ENCODE measurements around the gene GNG5. TPM values are rescaled to one million over a fixed set of nuclear protein-coding genes. Genes with fewer than 3 reads are reported as not detected.

Gene GNG5
- total RNA-seq, 1 experiment from 2014 or later = 108 TPM

DNA sequence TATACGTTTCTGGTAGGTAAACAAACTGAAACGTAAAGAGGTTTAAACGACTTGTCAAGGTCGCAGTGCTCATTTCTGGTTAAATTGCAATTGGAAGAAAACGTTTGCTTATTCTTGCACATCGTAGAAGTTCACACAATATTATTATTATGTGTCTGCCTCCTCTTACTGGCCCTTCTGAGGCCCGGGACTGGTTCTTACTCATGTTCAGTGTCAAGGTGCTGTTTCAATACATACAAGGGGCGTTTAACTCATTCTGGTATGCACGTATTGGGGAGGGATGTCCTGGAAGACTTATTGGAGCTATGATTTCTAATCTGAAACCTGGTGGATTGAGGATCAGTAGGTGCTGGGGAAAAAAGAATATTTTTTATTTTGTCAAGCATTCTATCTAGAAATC is 26.4 kb downstream of the GNG5 start (continued):
- TF ChIP-seq, protein P1, sequence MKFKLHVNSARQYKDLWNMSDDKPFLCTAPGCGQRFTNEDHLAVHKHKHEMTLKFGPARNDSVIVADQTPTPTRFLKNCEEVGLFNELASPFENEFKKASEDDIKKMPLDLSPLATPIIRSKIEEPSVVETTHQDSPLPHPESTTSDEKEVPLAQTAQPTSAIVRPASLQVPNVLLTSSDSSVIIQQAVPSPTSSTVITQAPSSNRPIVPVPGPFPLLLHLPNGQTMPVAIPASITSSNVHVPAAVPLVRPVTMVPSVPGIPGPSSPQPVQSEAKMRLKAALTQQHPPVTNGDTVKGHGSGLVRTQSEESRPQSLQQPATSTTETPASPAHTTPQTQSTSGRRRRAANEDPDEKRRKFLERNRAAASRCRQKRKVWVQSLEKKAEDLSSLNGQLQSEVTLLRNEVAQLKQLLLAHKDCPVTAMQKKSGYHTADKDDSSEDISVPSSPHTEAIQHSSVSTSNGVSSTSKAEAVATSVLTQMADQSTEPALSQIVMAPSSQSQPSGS (CRISPR knock-in tag; IDR thresholded peaks at IDR 0.05; ENCODE audit: borderline replicate concordance, low read depth) = no peak
- TF ChIP-seq, protein P2, sequence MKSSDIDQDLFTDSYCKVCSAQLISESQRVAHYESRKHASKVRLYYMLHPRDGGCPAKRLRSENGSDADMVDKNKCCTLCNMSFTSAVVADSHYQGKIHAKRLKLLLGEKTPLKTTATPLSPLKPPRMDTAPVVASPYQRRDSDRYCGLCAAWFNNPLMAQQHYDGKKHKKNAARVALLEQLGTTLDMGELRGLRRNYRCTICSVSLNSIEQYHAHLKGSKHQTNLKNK (CRISPR knock-in tag; IDR thresholded peaks at IDR 0.05) = no peak

DNA sequence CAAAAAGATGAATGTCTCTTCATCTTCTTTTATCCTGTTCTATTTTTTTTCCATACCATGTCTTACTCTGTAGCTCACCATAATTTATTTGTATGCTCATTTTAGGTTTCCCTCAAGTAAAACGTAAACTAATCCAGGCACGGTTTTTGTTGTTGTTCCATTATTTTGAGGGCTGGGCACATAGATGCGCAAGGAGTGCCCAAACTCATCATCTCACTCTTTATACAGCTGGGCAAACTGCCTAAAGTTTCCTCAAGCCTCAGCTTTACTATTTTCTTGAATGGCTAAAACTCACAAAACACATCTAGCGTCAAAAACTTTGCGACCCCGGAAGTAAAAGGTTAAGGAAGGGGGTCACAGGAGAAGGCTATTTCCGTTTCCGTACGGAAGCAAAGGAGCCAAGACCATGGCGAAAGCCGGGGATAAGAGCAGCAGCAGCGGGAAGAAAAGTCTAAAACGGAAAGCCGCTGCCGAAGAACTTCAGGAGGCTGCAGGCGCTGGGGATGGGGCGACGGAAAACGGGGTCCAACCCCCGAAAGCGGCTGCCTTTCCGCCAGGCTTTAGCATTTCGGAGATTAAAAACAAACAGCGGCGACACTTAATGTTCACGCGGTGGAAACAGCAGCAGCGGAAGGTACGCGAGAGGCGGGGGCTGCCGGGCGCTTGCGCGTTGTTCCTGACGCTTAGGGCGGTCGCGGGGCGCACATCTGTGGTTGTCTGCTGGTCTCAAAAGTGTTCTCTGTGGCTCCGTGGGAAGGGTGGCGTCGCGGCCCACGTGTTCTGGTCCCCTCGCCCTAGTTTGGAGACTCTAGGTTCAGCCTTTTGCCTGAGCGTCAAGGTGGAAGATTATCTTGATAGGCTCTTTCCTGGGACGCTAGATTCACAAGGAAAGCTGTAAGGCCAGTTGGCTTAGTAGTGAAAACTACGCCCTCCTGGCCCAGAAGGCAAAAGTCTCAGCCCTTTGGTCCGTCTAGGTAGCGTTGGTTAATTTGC is 27.2 kb downstream of the GNG5 start, which contains the start of gene RPF1:
Gene RPF1, plus strand, starts transcription at position 391 of the 993 bp plus-strand sequence. Its CDS starts 16 bp downstream, at position 407.
- ATAC-seq (peak; percentile 97), DNase-seq (ENCODE audit: low spot score) (peak; percentile 70)
- peaks cover 16% of the 10 kb centered on the region for H3K9me3 Mint-ChIP-seq
- ChIA-PET CTCF (interaction anchor here (0.8 to 1.1 kb wide), 3 partner anchors 92 to 296 kb away, joined by 3 to 5 read pairs (median 3); no protein-coding TSS in a partner anchor), POLR2A (interaction anchor here (0.8 kb wide), 1 partner anchor 27 kb away, joined by 4 read pairs; the partner anchor contains the start of genes GNG5 and SPATA1)
- peak within 1 kb of the TSS; percentile 97 for H3K4me3 Mint-ChIP-seq
- H3K27ac Mint-ChIP-seq = peak within 1 kb of the TSS; percentile 96
- peaks cover 50% of the 10 kb centered on the region for H3K27me3 Mint-ChIP-seq (ENCODE audit: low read depth)
- H3K4me1 Mint-ChIP-seq = peaks cover 8% of the 10 kb centered on the region
- H3K36me3 Mint-ChIP-seq = peaks cover 21% of the 10 kb centered on the region
- TF ChIP-seq SMAD3 (CRISPR knock-in tag; IDR thresholded peaks at IDR 0.05; ENCODE audit: borderline replicate concordance) = no peak; the same call in 1 of the 2 replicates
- no peak for TF ChIP-seq MXD4 (CRISPR knock-in tag; IDR thresholded peaks at IDR 0.05; ENCODE audit: borderline replicate concordance)
- no peak for TF ChIP-seq ZNF138 (CRISPR knock-in tag; conservative IDR thresholded peaks at IDR 0.05)
- TF ChIP-seq TEAD1 (CRISPR knock-in tag; IDR thresholded peaks at IDR 0.05) = peak; percentile 62; the same call in 1 of the 2 replicates
- TF ChIP-seq, protein P3, sequence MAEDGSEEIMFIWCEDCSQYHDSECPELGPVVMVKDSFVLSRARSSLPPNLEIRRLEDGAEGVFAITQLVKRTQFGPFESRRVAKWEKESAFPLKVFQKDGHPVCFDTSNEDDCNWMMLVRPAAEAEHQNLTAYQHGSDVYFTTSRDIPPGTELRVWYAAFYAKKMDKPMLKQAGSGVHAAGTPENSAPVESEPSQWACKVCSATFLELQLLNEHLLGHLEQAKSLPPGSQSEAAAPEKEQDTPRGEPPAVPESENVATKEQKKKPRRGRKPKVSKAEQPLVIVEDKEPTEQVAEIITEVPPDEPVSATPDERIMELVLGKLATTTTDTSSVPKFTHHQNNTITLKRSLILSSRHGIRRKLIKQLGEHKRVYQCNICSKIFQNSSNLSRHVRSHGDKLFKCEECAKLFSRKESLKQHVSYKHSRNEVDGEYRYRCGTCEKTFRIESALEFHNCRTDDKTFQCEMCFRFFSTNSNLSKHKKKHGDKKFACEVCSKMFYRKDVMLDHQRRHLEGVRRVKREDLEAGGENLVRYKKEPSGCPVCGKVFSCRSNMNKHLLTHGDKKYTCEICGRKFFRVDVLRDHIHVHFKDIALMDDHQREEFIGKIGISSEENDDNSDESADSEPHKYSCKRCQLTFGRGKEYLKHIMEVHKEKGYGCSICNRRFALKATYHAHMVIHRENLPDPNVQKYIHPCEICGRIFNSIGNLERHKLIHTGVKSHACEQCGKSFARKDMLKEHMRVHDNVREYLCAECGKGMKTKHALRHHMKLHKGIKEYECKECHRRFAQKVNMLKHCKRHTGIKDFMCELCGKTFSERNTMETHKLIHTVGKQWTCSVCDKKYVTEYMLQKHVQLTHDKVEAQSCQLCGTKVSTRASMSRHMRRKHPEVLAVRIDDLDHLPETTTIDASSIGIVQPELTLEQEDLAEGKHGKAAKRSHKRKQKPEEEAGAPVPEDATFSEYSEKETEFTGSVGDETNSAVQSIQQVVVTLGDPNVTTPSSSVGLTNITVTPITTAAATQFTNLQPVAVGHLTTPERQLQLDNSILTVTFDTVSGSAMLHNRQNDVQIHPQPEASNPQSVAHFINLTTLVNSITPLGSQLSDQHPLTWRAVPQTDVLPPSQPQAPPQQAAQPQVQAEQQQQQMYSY (CRISPR knock-in tag; IDR thresholded peaks at IDR 0.05) = no peak
- TF ChIP-seq, protein P4, sequence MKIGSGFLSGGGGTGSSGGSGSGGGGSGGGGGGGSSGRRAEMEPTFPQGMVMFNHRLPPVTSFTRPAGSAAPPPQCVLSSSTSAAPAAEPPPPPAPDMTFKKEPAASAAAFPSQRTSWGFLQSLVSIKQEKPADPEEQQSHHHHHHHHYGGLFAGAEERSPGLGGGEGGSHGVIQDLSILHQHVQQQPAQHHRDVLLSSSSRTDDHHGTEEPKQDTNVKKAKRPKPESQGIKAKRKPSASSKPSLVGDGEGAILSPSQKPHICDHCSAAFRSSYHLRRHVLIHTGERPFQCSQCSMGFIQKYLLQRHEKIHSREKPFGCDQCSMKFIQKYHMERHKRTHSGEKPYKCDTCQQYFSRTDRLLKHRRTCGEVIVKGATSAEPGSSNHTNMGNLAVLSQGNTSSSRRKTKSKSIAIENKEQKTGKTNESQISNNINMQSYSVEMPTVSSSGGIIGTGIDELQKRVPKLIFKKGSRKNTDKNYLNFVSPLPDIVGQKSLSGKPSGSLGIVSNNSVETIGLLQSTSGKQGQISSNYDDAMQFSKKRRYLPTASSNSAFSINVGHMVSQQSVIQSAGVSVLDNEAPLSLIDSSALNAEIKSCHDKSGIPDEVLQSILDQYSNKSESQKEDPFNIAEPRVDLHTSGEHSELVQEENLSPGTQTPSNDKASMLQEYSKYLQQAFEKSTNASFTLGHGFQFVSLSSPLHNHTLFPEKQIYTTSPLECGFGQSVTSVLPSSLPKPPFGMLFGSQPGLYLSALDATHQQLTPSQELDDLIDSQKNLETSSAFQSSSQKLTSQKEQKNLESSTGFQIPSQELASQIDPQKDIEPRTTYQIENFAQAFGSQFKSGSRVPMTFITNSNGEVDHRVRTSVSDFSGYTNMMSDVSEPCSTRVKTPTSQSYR (CRISPR knock-in tag; IDR thresholded peaks at IDR 0.05) = no peak
- no peak for TF ChIP-seq SOX15 (CRISPR knock-in tag; IDR thresholded peaks at IDR 0.05)
- no peak for TF ChIP-seq OVOL2 (CRISPR knock-in tag; IDR thresholded peaks at IDR 0.05; ENCODE audit: borderline replicate concordance)
- TF ChIP-seq ZNF121 (CRISPR knock-in tag; IDR thresholded peaks at IDR 0.05) = no peak
- TF ChIP-seq, protein P5, sequence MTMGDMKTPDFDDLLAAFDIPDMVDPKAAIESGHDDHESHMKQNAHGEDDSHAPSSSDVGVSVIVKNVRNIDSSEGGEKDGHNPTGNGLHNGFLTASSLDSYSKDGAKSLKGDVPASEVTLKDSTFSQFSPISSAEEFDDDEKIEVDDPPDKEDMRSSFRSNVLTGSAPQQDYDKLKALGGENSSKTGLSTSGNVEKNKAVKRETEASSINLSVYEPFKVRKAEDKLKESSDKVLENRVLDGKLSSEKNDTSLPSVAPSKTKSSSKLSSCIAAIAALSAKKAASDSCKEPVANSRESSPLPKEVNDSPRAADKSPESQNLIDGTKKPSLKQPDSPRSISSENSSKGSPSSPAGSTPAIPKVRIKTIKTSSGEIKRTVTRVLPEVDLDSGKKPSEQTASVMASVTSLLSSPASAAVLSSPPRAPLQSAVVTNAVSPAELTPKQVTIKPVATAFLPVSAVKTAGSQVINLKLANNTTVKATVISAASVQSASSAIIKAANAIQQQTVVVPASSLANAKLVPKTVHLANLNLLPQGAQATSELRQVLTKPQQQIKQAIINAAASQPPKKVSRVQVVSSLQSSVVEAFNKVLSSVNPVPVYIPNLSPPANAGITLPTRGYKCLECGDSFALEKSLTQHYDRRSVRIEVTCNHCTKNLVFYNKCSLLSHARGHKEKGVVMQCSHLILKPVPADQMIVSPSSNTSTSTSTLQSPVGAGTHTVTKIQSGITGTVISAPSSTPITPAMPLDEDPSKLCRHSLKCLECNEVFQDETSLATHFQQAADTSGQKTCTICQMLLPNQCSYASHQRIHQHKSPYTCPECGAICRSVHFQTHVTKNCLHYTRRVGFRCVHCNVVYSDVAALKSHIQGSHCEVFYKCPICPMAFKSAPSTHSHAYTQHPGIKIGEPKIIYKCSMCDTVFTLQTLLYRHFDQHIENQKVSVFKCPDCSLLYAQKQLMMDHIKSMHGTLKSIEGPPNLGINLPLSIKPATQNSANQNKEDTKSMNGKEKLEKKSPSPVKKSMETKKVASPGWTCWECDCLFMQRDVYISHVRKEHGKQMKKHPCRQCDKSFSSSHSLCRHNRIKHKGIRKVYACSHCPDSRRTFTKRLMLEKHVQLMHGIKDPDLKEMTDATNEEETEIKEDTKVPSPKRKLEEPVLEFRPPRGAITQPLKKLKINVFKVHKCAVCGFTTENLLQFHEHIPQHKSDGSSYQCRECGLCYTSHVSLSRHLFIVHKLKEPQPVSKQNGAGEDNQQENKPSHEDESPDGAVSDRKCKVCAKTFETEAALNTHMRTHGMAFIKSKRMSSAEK (CRISPR knock-in tag; IDR thresholded peaks at IDR 0.05; ENCODE audit: borderline replicate concordance) = peak; percentile 89
- TF ChIP-seq, protein P6, sequence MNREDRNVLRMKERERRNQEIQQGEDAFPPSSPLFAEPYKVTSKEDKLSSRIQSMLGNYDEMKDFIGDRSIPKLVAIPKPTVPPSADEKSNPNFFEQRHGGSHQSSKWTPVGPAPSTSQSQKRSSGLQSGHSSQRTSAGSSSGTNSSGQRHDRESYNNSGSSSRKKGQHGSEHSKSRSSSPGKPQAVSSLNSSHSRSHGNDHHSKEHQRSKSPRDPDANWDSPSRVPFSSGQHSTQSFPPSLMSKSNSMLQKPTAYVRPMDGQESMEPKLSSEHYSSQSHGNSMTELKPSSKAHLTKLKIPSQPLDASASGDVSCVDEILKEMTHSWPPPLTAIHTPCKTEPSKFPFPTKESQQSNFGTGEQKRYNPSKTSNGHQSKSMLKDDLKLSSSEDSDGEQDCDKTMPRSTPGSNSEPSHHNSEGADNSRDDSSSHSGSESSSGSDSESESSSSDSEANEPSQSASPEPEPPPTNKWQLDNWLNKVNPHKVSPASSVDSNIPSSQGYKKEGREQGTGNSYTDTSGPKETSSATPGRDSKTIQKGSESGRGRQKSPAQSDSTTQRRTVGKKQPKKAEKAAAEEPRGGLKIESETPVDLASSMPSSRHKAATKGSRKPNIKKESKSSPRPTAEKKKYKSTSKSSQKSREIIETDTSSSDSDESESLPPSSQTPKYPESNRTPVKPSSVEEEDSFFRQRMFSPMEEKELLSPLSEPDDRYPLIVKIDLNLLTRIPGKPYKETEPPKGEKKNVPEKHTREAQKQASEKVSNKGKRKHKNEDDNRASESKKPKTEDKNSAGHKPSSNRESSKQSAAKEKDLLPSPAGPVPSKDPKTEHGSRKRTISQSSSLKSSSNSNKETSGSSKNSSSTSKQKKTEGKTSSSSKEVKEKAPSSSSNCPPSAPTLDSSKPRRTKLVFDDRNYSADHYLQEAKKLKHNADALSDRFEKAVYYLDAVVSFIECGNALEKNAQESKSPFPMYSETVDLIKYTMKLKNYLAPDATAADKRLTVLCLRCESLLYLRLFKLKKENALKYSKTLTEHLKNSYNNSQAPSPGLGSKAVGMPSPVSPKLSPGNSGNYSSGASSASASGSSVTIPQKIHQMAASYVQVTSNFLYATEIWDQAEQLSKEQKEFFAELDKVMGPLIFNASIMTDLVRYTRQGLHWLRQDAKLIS (CRISPR knock-in tag; IDR thresholded peaks at IDR 0.05; ENCODE audit: borderline replicate concordance) = no peak; the same call in 1 of the 2 replicates
- no peak for TF ChIP-seq ATF1 (CRISPR knock-in tag; IDR thresholded peaks at IDR 0.05)
- TF ChIP-seq, protein P7, sequence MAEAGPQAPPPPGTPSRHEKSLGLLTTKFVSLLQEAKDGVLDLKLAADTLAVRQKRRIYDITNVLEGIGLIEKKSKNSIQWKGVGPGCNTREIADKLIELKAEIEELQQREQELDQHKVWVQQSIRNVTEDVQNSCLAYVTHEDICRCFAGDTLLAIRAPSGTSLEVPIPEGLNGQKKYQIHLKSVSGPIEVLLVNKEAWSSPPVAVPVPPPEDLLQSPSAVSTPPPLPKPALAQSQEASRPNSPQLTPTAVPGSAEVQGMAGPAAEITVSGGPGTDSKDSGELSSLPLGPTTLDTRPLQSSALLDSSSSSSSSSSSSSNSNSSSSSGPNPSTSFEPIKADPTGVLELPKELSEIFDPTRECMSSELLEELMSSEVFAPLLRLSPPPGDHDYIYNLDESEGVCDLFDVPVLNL (CRISPR knock-in tag; IDR thresholded peaks at IDR 0.05; ENCODE audit: borderline replicate concordance, low read depth) = no peak
